AG04450 (cell line): ENCODE measurements around the gene RNF213. TPM values are rescaled to one million over a fixed set of nuclear protein-coding genes. Genes with fewer than 3 reads are reported as not detected.

Experiments used
- CTCF ChIA-PET: fragments of 300-600, 350-600 bp; formaldehyde crosslinking; extraction: SDS; loops from one replicate; lab custom pipeline; 2022; ENCODE audit warnings: antibody characterized with exemption, inconsistent platforms; lab: Charles Lee
- POLR2A ChIA-PET: fragments of 350-600 bp; formaldehyde crosslinking; extraction: SDS; loops from one replicate; lab custom pipeline; 2021; ENCODE audit warnings: antibody characterized with exemption, inconsistent platforms; lab: Yijun Ruan, JAX
- DNase-seq: peaks from one replicate; pipeline ENCODE4 v3.0.0-alpha.2; 2011; ENCODE audit warnings: low read depth, low spot score
- H3K27ac ChIP-seq: one replicate; pipeline ENCODE4 v1.5.1; 2012; ENCODE audit warnings: low read depth, low read length, control low read depth
- H3K27me3 ChIP-seq: one replicate; pipeline ENCODE4 v1.6.0; 2012; ENCODE audit warnings: low read length; ENCODE audit not compliant: control insufficient read depth, insufficient read depth
- H3K4me3 ChIP-seq: 2 replicates; pipeline ENCODE4 v1.5.1; 2011; ENCODE audit warnings: mild to moderate bottlenecking, low read depth, low read length, control low read depth
- H3K9me3 ChIP-seq: 2 replicates; pipeline ENCODE4 v1.5.1; 2012; ENCODE audit warnings: low read length; ENCODE audit not compliant: control insufficient read depth, insufficient read depth
- CTCF ChIP-seq: IDR thresholded peaks from 2 replicates; pipeline ENCODE4 v1.5.1; 2011; ENCODE audit warnings: low read depth, low read length, control low read depth, inconsistent platforms
- polyA plus RNA-seq: library from polyadenylated mRNA; depleted of rRNA; stranded (reverse); fragments of >200 nt; gene quantifications from 2 replicates; pipeline ENCODE4 v1.2.3, GENCODE V29; 2011

The RNF213 gene
- polyA plus RNA-seq, 1 experiment = 46.8 TPM

DNA sequence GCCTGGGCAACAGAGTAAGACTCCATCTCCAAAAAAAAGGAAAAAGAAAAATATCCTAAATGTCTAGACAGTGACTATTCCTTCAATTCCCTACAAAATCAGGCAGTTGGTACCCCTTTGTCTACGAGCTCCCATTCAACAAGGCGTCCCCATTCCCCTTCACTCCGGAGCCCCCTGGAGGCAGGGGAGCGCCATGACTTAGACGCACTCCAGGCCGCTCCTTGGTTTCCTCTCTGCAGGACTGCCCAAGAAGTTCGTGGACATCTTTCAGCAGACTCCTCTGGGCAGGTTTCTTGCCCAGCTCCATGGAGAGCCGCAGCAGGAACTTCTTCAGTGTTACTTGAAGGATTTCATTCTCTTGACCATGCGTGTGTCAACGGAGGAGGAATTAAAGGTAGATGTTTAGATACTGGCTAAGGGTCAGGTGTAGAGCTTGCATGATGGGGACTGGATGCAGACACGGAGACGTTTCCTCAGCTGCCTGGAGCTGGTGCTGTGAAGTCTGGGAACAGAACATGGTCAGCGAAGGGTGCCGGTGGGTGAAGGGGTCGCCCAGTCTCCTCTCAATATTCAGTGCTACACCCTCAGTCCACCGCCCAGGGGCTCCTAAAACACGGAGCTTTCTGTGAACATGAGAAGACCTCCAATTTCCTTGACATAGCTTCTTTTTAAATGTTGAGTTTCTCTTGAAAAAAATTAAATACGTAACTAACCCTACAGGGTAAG, 101.0 kb downstream of the RNF213 start:
- 0 out of 2 replicates have a peak, but pooled peaks have one; percentile 17 for TF ChIP-seq CTCF
- Histone ChIP-seq H3K4me3 (no peak overlapping the region), H3K27ac (no peak overlapping the region), H3K27me3 (no peaks in the 10 kb centered on the region), H3K9me3 (peaks cover 13% of the 10 kb centered on the region)
- POLR2A ChIA-PET = interaction anchor here (0.6 kb wide), 1 partner anchor 510 kb away, joined by 4 read pairs; no protein-coding TSS in a partner anchor
- no peak for DNase-seq
- CTCF ChIA-PET = interaction anchor here (0.6 kb wide), 2 partner anchors 9 to 299 kb away, joined by 3 read pairs; no protein-coding TSS in a partner anchor

DNA sequence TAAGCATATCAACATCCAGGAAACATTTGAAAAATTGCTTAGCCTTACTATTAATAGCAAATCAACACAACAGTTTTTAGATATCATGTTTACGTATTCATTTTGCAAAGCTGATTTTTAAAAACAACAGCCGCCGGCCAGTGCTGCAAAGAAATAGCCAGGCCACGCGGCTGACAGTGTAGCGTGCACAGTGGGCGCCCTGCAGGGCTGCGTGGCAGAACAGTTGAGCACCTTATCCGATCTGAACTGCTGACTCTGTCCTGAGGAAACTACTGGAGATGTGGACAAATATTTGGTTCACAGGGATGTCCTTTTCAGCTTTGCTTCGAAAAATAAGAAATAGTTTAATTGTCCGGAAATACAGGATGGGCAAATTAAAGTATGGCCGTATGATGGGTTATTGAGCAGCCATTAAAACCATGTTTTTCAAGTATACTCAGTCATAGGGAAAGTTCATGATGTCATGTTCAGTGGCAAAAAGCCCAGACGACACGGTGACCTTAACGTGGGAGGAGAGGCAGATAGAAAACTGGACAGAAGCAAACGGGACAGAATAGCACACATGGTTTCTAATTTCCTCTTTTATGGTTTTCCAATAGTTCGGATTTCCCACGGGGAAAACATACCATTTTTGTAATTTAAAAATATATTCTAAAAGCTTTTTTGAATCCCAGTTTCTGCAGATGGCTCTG, 101.9 kb downstream of the RNF213 start:
- ChIA-PET POLR2A (no interaction called here), CTCF (no interaction called here)
- H3K27me3 ChIP-seq = no peaks in the 10 kb centered on the region
- DNase-seq = no peak
- TF ChIP-seq CTCF = no peak
- H3K27ac ChIP-seq = no peak overlapping the region
- peaks cover 13% of the 10 kb centered on the region for H3K9me3 ChIP-seq
- no peak overlapping the region for H3K4me3 ChIP-seq

GRCh38 chr17:80363120-80363515, 102.5 kb downstream of the RNF213 start:
- DNase-seq = no peak
- CTCF ChIA-PET = no interaction called here
- no peak overlapping the region for H3K27ac ChIP-seq
- POLR2A ChIA-PET = no interaction called here
- no peak for TF ChIP-seq CTCF
- peaks cover 13% of the 10 kb centered on the region for H3K9me3 ChIP-seq
- H3K4me3 ChIP-seq = no peak overlapping the region
- no peaks in the 10 kb centered on the region for H3K27me3 ChIP-seq

GRCh38 chr17:80363518-80364090, 103.0 kb downstream of the RNF213 start:
- DNase-seq = no peak
- ChIA-PET POLR2A (no interaction called here), CTCF (no interaction called here)
- H3K27me3 ChIP-seq = no peaks in the 10 kb centered on the region
- H3K4me3 ChIP-seq = no peak overlapping the region
- no peak for TF ChIP-seq CTCF
- H3K27ac ChIP-seq = no peak overlapping the region
- peaks cover 13% of the 10 kb centered on the region for H3K9me3 ChIP-seq
